ENCODE data around the gene CPNE7. TPM values are rescaled to one million over a fixed set of nuclear protein-coding genes. Genes with fewer than 3 reads are reported as not detected.
A peak's percentile ranks its signal among the peaks of the same experiment; 100 is the strongest.

CPNE7 gene
- total RNA-seq, 2 experiments from 2014 or later: 8.5 to 9.5 TPM

DNA sequence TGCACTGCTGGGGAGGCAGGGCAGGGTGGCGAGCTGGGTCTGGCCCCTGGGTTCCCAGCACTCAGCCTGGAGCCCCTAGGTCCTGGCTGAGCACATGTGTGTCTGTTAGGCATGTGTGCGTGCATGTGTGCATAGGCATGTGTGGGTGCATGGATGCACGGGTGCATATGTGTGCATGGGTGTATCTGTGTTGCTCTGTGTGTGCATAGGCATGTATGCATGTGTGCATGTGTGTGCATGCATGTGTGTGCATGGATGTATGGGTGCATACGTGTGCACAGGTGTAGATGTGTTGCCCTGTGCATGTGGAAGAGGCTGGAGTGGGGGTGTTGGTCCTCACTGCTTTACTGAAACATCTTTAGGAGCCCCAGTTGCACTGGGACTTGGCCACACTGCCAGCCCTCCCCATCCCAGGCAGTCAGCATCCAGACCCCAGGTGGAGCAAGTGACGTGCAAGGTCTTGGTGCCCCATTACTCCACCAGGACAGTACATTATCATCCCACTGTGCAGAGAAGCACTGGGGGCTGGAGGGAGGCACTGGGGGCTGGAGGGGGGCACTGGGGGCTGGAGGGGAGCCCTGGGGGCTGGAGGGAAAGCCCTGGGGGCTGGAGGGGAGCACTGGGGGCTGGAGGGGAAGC, 27.5 kb downstream of the CPNE7 start:
- Mint-ChIP-seq H3K9me3 (no peaks in the 10 kb centered on the region), H3K27me3 (no peaks in the 10 kb centered on the region), H3K4me1 (ENCODE audit: low read depth) (peaks cover 12% of the 10 kb centered on the region), H3K36me3 (ENCODE audit: low read depth) (no peaks in the 10 kb centered on the region), H3K27ac (no peak overlapping the region), H3K4me3 (no peak overlapping the region)
- ChIA-PET POLR2A (interaction anchor here (0.8 to 1.4 kb wide), 5 partner anchors 11 to 44 kb away, joined by 3 to 5 read pairs (median 3); no protein-coding TSS in a partner anchor), CTCF (interaction anchor here (0.6 to 1.6 kb wide), 2 partner anchors 12 kb away, joined by 3 to 8 read pairs; no protein-coding TSS in a partner anchor)
- TF ChIP-seq, protein P1, sequence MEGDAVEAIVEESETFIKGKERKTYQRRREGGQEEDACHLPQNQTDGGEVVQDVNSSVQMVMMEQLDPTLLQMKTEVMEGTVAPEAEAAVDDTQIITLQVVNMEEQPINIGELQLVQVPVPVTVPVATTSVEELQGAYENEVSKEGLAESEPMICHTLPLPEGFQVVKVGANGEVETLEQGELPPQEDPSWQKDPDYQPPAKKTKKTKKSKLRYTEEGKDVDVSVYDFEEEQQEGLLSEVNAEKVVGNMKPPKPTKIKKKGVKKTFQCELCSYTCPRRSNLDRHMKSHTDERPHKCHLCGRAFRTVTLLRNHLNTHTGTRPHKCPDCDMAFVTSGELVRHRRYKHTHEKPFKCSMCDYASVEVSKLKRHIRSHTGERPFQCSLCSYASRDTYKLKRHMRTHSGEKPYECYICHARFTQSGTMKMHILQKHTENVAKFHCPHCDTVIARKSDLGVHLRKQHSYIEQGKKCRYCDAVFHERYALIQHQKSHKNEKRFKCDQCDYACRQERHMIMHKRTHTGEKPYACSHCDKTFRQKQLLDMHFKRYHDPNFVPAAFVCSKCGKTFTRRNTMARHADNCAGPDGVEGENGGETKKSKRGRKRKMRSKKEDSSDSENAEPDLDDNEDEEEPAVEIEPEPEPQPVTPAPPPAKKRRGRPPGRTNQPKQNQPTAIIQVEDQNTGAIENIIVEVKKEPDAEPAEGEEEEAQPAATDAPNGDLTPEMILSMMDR (IDR thresholded peaks at IDR 0.05): no peak
- DNase-seq (no peak), ATAC-seq (peak; percentile 2)
- intact Hi-C loops (cut with micrococcal nuclease): no loop called here

DNA sequence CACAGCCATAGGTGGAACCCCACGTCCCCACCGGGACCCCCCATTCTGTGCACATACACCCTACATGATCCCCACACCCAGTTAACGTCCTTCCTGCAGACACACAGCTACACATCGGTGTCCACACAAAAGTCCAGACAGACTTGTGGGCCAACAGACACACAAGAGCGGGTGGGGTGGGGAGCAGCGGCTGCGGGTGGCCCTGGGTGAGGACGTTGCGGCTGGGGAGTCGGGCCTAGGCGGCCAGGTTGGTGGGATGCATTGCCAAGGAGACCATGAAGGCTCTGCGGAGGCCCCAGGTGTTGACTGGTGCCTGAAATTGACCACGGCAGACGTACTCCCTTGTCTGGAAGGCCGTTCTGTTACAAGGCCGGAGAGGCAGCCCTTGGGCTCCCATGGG, 29.2 kb downstream of the CPNE7 start:
- H3K36me3 Mint-ChIP-seq (ENCODE audit: low read depth): no peaks in the 10 kb centered on the region
- H3K27ac Mint-ChIP-seq: no peak overlapping the region
- CTCF ChIA-PET: no interaction called here
- intact Hi-C loops (cut with micrococcal nuclease): no loop called here
- POLR2A ChIA-PET: interaction anchor here (0.5 kb wide), 1 partner anchor 9 kb away, joined by 4 read pairs; the partner anchor contains the start of gene DPEP1
- ATAC-seq: no peak
- TF ChIP-seq, protein P1 (IDR thresholded peaks at IDR 0.05): no peak
- peaks cover 12% of the 10 kb centered on the region for H3K4me1 Mint-ChIP-seq (ENCODE audit: low read depth)
- H3K27me3 Mint-ChIP-seq: no peaks in the 10 kb centered on the region
- DNase-seq: no peak
- no peak overlapping the region for H3K4me3 Mint-ChIP-seq
- H3K9me3 Mint-ChIP-seq: no peaks in the 10 kb centered on the region

DNA sequence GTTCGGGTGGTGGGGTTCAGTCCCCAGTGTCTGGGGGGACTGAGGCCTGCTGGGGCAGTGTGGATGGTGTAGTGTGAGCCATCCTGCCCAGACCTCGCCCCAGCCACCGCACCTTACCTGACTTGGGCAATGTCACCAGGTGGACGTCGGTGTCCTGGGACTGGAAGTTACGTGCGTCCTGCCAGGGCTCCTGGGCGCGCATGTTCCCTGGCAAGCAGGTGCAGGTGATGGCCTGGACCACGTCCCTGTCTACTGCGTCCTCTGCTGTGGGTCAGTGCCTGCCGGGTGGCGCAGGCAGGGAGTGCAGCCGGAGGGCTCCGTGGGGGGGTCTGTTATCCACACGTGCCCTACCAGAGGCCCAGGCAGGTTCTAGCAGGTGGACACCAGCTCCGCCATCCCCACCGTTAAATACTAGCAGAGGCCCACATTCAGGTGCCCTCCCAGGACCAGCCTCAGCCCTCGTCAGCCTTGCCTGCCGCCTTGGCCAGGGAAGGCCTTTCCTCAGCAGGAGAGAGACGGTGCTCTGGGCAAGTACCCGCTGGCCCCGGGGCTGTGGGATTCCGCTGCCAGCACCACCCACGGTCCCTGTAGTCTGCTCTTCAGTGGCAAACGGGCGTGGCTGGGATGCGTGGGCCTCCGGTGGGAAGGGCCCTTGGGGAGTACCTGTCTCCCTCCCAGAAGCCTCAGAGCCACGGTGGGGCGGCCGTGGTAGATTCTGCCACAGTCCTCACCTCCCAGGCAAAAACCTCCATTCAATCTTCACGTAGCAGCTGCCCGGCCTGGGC, 29.8 kb downstream of the CPNE7 start:
- peaks cover 12% of the 10 kb centered on the region for H3K4me1 Mint-ChIP-seq (ENCODE audit: low read depth)
- POLR2A ChIA-PET: interaction anchor here (0.5 kb wide), 1 partner anchor 8 kb away, joined by 4 read pairs; the partner anchor contains the start of gene DPEP1
- H3K27me3 Mint-ChIP-seq: no peaks in the 10 kb centered on the region
- no peak overlapping the region for H3K27ac Mint-ChIP-seq
- intact Hi-C loops (cut with micrococcal nuclease): no loop called here
- DNase-seq (no peak), ATAC-seq (no peak)
- no peaks in the 10 kb centered on the region for H3K36me3 Mint-ChIP-seq (ENCODE audit: low read depth)
- no peak overlapping the region for H3K4me3 Mint-ChIP-seq
- TF ChIP-seq, protein P1 (IDR thresholded peaks at IDR 0.05): no peak
- no peaks in the 10 kb centered on the region for H3K9me3 Mint-ChIP-seq
- CTCF ChIA-PET: no interaction called here

DNA sequence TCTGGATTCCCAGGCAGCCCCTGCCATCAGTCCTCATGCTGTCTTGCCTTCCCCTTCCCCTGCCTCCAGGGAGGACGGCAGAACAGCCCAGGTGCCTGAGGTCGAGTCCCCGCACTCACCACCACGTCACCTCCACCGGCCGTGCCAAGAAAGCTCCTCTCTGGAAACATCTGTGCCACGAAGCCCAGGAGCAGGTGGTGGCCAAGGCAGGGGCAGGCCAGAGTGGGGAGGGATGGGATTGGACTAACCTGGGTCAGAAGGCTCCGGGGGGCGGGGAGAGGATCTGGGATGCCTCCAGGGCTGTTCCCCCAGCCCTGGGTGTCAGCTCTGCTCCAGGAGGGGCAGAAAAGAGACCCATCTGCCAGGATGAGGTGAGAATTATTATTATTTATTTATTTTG, 30.4 kb downstream of the CPNE7 start:
- ChIA-PET CTCF (no interaction called here), POLR2A (no interaction called here)
- H3K36me3 Mint-ChIP-seq (ENCODE audit: low read depth): no peaks in the 10 kb centered on the region
- DNase-seq: no peak
- no peaks in the 10 kb centered on the region for H3K27me3 Mint-ChIP-seq
- H3K4me1 Mint-ChIP-seq (ENCODE audit: low read depth): peaks cover 12% of the 10 kb centered on the region
- intact Hi-C loops (cut with micrococcal nuclease): no loop called here
- ATAC-seq: no peak
- no peaks in the 10 kb centered on the region for H3K9me3 Mint-ChIP-seq
- TF ChIP-seq, protein P1 (IDR thresholded peaks at IDR 0.05): no peak
- no peak overlapping the region for H3K4me3 Mint-ChIP-seq
- no peak overlapping the region for H3K27ac Mint-ChIP-seq

DNA sequence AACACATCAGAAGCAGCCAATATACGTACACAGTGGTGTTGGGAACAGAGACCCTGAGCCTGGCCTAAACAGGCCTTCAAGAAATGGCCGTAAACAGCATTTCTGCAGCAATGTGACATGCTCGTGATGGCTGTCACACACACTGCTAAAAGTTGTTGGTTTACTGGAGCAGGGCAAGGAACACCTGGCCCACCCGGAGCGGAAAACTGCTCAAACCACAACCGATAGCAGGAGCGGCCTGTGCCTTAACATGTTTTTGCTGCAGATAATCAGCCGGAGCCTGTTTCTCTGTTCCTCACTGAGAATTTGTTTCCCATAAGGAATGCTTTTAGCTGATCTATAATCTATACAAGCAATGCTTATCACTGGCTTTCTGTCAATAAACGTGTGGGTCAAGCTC, 31.9 kb downstream of the CPNE7 start:
- DNase-seq: no peak
- H3K27ac Mint-ChIP-seq: no peak overlapping the region
- H3K4me3 Mint-ChIP-seq: no peak overlapping the region
- no peaks in the 10 kb centered on the region for H3K36me3 Mint-ChIP-seq (ENCODE audit: low read depth)
- no peaks in the 10 kb centered on the region for H3K27me3 Mint-ChIP-seq
- CTCF ChIA-PET: interaction anchor here (1.4 kb wide), 1 partner anchor 10 kb away, joined by 3 read pairs; no protein-coding TSS in a partner anchor
- POLR2A ChIA-PET: interaction anchor here (0.7 kb wide), 1 partner anchor 17 kb away, joined by 3 read pairs; no protein-coding TSS in a partner anchor
- TF ChIP-seq, protein P1 (IDR thresholded peaks at IDR 0.05): no peak
- H3K9me3 Mint-ChIP-seq: no peaks in the 10 kb centered on the region
- no peak for ATAC-seq
- intact Hi-C loops (cut with micrococcal nuclease): no loop called here
- peaks cover 8% of the 10 kb centered on the region for H3K4me1 Mint-ChIP-seq (ENCODE audit: low read depth)

All from activated CD8-positive, alpha-beta T cell treated with anti-CD3 and anti-CD28 coated beads for 36 hours (primary cell).